ENCODE results near the gene ATOX1.
A peak's percentile ranks its signal among the peaks of the same experiment; 100 is the strongest.
"Not testable (repeated sequence)": the region's sequence is repeated elsewhere in the genome, so short reads cannot be mapped to it uniquely, and the experiment has no call there.

ATOX1 gene

DNA sequence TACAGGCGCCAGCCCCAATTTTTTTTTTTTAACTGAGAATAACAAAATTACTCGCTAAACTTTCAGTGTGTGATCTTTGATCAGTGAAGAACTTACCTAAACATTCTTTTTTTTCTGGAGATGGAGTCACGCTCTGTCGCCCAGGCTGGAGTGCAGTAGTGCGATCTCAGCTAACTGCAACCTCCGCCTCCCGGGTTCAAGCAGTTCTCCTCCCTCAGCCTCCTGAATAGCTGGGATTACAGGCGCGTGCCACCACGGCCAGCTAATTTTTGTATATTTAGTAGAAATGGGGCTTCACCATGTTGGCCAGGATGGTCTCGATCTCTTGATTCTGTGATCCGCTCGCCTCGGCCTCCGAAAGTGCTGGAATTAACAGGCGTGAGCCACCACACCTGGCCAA lies 25.2 kb upstream of the ATOX1 start:
- H3K9me3 ChIP-seq (ENCODE audit: control insufficient read depth in 5 of 5, low read length in 5 of 5); H3K9ac ChIP-seq (ENCODE audit: low read length in 5 of 5); H3K4me3 ChIP-seq (ENCODE audit: low read depth in 1 of 5, low read length in 5 of 5); H3K27ac ChIP-seq (ENCODE audit: low read depth, low read length); H3K27me3 ChIP-seq (ENCODE audit: control insufficient read depth in 5 of 5, insufficient read depth in 4 of 5, low read length in 5 of 5): not testable (repeated sequence)
- H3K36me3 ChIP-seq (ENCODE audit: control insufficient read depth in 5 of 5, insufficient read depth in 5 of 5, low read length in 5 of 5): peaks cover 3 to 16% (median 11%) of the 10 kb centered on the region in 5 donors
- peaks cover 2 to 18% (median 16%) of the 10 kb centered on the region in 5 donors for H3K4me1 ChIP-seq (ENCODE audit: control insufficient read depth in 5 of 5, insufficient read depth in 5 of 5, low read length in 5 of 5)

DNA sequence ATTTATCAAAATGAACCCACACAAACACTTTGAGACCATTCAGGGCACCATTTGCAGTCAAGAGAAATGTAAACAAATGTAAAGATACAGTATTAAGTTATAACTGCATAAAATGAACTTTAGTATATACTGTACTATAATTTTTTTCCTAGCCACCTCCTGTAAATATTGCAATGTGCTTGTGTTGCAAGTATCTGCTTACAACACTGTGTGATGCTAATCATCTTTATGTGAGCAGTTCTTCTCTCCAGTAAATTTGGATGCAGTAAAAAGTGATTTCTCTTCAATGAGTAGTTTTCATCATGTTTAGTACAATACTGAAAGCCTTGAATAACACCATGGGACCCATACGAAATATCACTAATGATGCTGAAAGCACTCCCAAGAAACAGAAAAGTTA lies 22.8 kb upstream of the ATOX1 start:
- Histone ChIP-seq H3K4me3 (ENCODE audit: low read depth in 1 of 5, low read length in 5 of 5) (no peak overlapping the region), H3K27me3 (ENCODE audit: control insufficient read depth in 5 of 5, insufficient read depth in 4 of 5, low read length in 5 of 5) (no peaks in the 10 kb centered on the region), H3K9me3 (ENCODE audit: control insufficient read depth in 5 of 5, low read length in 5 of 5) (no peaks in the 10 kb centered on the region), H3K9ac (ENCODE audit: low read length in 5 of 5) (no peak overlapping the region), H3K36me3 (ENCODE audit: control insufficient read depth in 5 of 5, insufficient read depth in 5 of 5, low read length in 5 of 5) (peaks cover 0 to 9% (median 0%) of the 10 kb centered on the region in 5 donors), H3K4me1 (ENCODE audit: control insufficient read depth in 5 of 5, insufficient read depth in 5 of 5, low read length in 5 of 5) (peaks cover 2 to 28% (median 25%) of the 10 kb centered on the region in 5 donors), H3K27ac (ENCODE audit: low read depth, low read length) (no peak overlapping the region)

DNA sequence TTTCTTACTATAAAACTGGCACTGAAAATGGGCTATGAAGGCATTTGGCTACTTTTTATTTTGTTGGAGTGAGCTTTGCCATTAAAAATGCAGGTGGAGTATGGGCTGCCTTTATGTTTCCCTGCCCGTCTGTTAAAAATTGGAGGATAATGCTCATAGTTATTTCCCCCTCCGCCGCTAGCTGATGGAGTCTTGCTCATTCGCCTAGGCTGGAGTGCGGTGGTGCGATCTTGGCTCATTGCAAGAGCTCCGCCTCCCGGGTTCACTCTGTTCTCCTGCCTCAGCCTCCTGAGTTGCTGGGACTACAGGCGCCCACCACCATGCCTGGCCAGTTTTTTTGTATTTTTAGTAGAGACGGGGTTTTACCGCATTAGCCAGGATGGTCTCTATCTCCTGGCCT lies 21.9 kb upstream of the ATOX1 start:
- H3K27ac ChIP-seq (ENCODE audit: low read depth, low read length): no peak overlapping the region
- H3K4me3 ChIP-seq (ENCODE audit: low read depth in 1 of 5, low read length in 5 of 5): no peak overlapping the region
- no peak overlapping the region for H3K9ac ChIP-seq (ENCODE audit: low read length in 5 of 5)
- H3K27me3 ChIP-seq (ENCODE audit: control insufficient read depth in 5 of 5, insufficient read depth in 4 of 5, low read length in 5 of 5): no peaks in the 10 kb centered on the region
- H3K9me3 ChIP-seq (ENCODE audit: control insufficient read depth in 5 of 5, low read length in 5 of 5): no peaks in the 10 kb centered on the region
- peaks cover 0 to 9% (median 0%) of the 10 kb centered on the region in 5 donors for H3K36me3 ChIP-seq (ENCODE audit: control insufficient read depth in 5 of 5, insufficient read depth in 5 of 5, low read length in 5 of 5)
- H3K4me1 ChIP-seq (ENCODE audit: control insufficient read depth in 5 of 5, insufficient read depth in 5 of 5, low read length in 5 of 5): peaks cover 2 to 36% (median 33%) of the 10 kb centered on the region in 5 donors

GRCh38 chr5:151779531-151780125 lies 21.2 kb upstream of the ATOX1 start:
- H3K36me3 ChIP-seq (ENCODE audit: control insufficient read depth in 5 of 5, insufficient read depth in 5 of 5, low read length in 5 of 5): peaks cover 0 to 9% (median 0%) of the 10 kb centered on the region in 5 donors
- peaks cover 2 to 42% (median 39%) of the 10 kb centered on the region in 5 donors for H3K4me1 ChIP-seq (ENCODE audit: control insufficient read depth in 5 of 5, insufficient read depth in 5 of 5, low read length in 5 of 5)
- H3K9ac ChIP-seq (ENCODE audit: low read length in 5 of 5): peak overlapping the region in 1 of 5 donors; percentile 3
- H3K4me3 ChIP-seq (ENCODE audit: low read depth in 1 of 5, low read length in 5 of 5): no peak overlapping the region
- H3K9me3 ChIP-seq (ENCODE audit: control insufficient read depth in 5 of 5, low read length in 5 of 5): no peaks in the 10 kb centered on the region
- H3K27ac ChIP-seq (ENCODE audit: low read depth, low read length): no peak overlapping the region
- no peaks in the 10 kb centered on the region for H3K27me3 ChIP-seq (ENCODE audit: control insufficient read depth in 5 of 5, insufficient read depth in 4 of 5, low read length in 5 of 5)

- Histone ChIP-seq H3K27ac (ENCODE audit: low read depth, low read length) (peak overlapping the region; percentile 99), H3K9me3 (ENCODE audit: control insufficient read depth in 5 of 5, low read length in 5 of 5) (no peaks in the 10 kb centered on the region), H3K4me3 (ENCODE audit: low read depth in 1 of 5, low read length in 5 of 5) (peak overlapping the region in 2 of 5 donors; percentile 16 to 17), H3K4me1 (ENCODE audit: control insufficient read depth in 5 of 5, insufficient read depth in 5 of 5, low read length in 5 of 5) (peaks cover 6 to 65% (median 62%) of the 10 kb centered on the region in 5 donors), H3K27me3 (ENCODE audit: control insufficient read depth in 5 of 5, insufficient read depth in 4 of 5, low read length in 5 of 5) (no peaks in the 10 kb centered on the region), H3K36me3 (ENCODE audit: control insufficient read depth in 5 of 5, insufficient read depth in 5 of 5, low read length in 5 of 5) (peaks cover 0 to 9% (median 0%) of the 10 kb centered on the region in 5 donors), H3K9ac (ENCODE audit: low read length in 5 of 5) (no peak overlapping the region)
Observed at GRCh38 chr5:151775025-151775606, 16.7 kb upstream of the ATOX1 start.

GRCh38 chr5:151773951-151774350 lies 15.5 kb upstream of the ATOX1 start:
- peak overlapping the region in 4 of 5 donors; percentile 40 to 94 (median 68) for H3K9ac ChIP-seq (ENCODE audit: low read length in 5 of 5)
- H3K4me1 ChIP-seq (ENCODE audit: control insufficient read depth in 5 of 5, insufficient read depth in 5 of 5, low read length in 5 of 5): peaks cover 6 to 65% (median 60%) of the 10 kb centered on the region in 5 donors
- H3K9me3 ChIP-seq (ENCODE audit: control insufficient read depth in 5 of 5, low read length in 5 of 5): no peaks in the 10 kb centered on the region
- peaks cover 0 to 9% (median 0%) of the 10 kb centered on the region in 5 donors for H3K36me3 ChIP-seq (ENCODE audit: control insufficient read depth in 5 of 5, insufficient read depth in 5 of 5, low read length in 5 of 5)
- peak overlapping the region; percentile 36 to 98 (median 94) for H3K4me3 ChIP-seq (ENCODE audit: low read depth in 1 of 5, low read length in 5 of 5)
- peak overlapping the region; percentile 99 for H3K27ac ChIP-seq (ENCODE audit: low read depth, low read length)
- no peaks in the 10 kb centered on the region for H3K27me3 ChIP-seq (ENCODE audit: control insufficient read depth in 5 of 5, insufficient read depth in 4 of 5, low read length in 5 of 5)

- Histone ChIP-seq H3K27ac (ENCODE audit: low read depth, low read length) (peak overlapping the region; percentile 99), H3K9ac (ENCODE audit: low read length in 5 of 5) (peak overlapping the region; percentile 75 to 95 (median 90)), H3K4me1 (ENCODE audit: control insufficient read depth in 5 of 5, insufficient read depth in 5 of 5, low read length in 5 of 5) (peaks cover 6 to 65% (median 60%) of the 10 kb centered on the region in 5 donors)
Observed at GRCh38 chr5:151772846-151773561, 14.6 kb upstream of the ATOX1 start.

DNA sequence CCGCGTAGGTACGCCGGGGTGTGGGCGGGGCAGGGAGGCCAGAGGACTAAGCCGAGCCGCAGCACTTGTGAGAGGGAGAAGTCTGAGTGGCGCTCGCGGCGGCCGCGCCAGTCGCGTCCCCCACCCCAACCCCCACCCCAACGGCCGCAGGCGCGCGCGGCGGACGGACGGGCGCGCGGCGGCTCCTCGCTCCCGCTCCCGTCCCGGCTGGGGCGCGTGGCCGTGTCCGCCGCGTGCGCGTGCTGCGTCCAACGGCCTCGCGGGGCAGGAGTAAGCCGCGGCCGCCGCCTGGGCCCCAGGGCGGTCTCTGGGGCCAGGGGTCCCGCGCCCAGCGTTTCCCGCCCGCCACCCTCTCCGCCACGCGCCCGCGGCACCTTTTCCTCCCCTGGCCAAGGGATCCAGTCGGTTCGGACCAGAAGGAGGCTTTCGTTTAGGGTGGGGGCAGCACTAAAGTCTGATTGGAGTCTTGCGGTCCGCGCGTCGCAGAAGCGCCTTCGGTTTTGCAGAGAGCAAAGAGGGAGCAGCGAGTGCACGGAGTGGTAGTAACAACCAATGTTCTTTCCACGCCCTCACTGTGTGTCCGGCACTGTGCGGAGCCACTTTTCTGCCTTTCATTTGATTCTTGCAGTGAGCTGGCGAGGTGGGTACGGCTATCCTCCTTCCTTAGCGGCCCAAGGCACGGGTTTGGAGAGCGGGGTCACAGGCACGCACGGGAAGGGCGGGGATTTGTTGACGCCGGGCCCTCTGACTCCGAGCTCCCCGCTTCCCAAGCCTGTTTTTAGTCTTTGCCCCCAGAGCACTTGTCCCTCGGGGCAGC lies 13.8 kb upstream of the ATOX1 start:
- Histone ChIP-seq H3K9me3 (ENCODE audit: control insufficient read depth in 5 of 5, low read length in 5 of 5) (no peaks in the 10 kb centered on the region), H3K4me1 (ENCODE audit: control insufficient read depth in 5 of 5, insufficient read depth in 5 of 5, low read length in 5 of 5) (peaks cover 6 to 58% (median 55%) of the 10 kb centered on the region in 5 donors), H3K9ac (ENCODE audit: low read length in 5 of 5) (peak overlapping the region; percentile 82 to 95 (median 90)), H3K27me3 (ENCODE audit: control insufficient read depth in 5 of 5, insufficient read depth in 4 of 5, low read length in 5 of 5) (no peaks in the 10 kb centered on the region), H3K36me3 (ENCODE audit: control insufficient read depth in 5 of 5, insufficient read depth in 5 of 5, low read length in 5 of 5) (peaks cover 0 to under 1% (median 0%) of the 10 kb centered on the region in 5 donors), H3K27ac (ENCODE audit: low read depth, low read length) (peak overlapping the region; percentile 99), H3K4me3 (ENCODE audit: low read depth in 1 of 5, low read length in 5 of 5) (peak overlapping the region; percentile 69 to 98 (median 94))

More at GRCh38 chr5:151772846-151773561, 14.6 kb upstream of the ATOX1 start:
- no peaks in the 10 kb centered on the region for H3K9me3 ChIP-seq (ENCODE audit: control insufficient read depth in 5 of 5, low read length in 5 of 5)
- peak overlapping the region; percentile 69 to 98 (median 94) for H3K4me3 ChIP-seq (ENCODE audit: low read depth in 1 of 5, low read length in 5 of 5)
- peaks cover 0 to 8% (median 0%) of the 10 kb centered on the region in 5 donors for H3K36me3 ChIP-seq (ENCODE audit: control insufficient read depth in 5 of 5, insufficient read depth in 5 of 5, low read length in 5 of 5)
- no peaks in the 10 kb centered on the region for H3K27me3 ChIP-seq (ENCODE audit: control insufficient read depth in 5 of 5, insufficient read depth in 4 of 5, low read length in 5 of 5)

DNA sequence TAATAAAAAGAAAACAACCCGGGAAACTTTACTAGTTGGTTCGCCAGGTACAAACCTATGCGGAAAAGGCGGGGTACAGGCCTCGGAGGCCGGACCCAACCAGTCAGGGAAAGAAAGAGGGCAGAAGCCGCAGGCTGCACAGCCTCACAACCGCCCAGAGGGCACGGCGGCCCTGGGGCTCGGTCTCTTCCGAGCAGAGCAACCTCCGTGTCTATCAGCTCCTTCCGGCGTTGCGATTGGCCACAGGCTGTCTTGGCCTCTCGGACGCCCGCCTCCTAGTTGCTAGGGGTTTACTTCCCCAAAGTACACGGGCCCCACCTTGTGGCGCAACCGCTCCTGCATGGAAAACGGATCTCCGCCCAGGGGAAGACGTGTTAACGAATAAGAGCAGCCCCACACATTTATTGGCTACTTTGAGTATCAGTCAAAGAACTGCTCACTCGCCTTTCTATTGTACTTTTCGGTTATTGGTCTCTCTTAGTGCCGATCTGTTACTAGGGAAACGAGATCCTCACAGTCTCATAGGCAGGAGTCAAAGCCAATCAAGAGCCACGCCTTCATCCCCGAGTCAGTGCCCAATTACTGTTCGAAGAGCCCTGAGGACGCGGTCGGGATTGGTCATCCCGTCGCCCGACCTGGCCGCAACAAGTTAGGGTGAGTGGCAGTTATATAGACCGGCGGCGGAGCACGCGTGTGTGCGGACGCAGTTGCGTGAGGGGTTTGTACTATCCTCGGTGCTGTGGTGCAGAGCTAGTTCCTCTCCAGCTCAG lies 13.0 kb upstream of the ATOX1 start, which contains the start of gene G3BP1:
Gene G3BP1, plus strand, starts transcription at position 696 of the 770 bp plus-strand sequence. CDS start 14,667 bp downstream, outside the sequence.
- Histone ChIP-seq H3K4me3 (ENCODE audit: low read depth in 1 of 5, low read length in 5 of 5) (peak within 1 kb of the TSS; percentile 74 to 98 (median 94)), H3K9ac (ENCODE audit: low read length in 5 of 5) (peak within 1 kb of the TSS; percentile 87 to 95 (median 92)), H3K9me3 (ENCODE audit: control insufficient read depth in 5 of 5, low read length in 5 of 5) (no peaks in the 10 kb centered on the region), H3K4me1 (ENCODE audit: control insufficient read depth in 5 of 5, insufficient read depth in 5 of 5, low read length in 5 of 5) (peaks cover 6 to 58% (median 55%) of the 10 kb centered on the region in 5 donors), H3K27ac (ENCODE audit: low read depth, low read length) (peak within 1 kb of the TSS; percentile 99), H3K27me3 (ENCODE audit: control insufficient read depth in 5 of 5, insufficient read depth in 4 of 5, low read length in 5 of 5) (no peaks in the 10 kb centered on the region), H3K36me3 (ENCODE audit: control insufficient read depth in 5 of 5, insufficient read depth in 5 of 5, low read length in 5 of 5) (no peaks in the 10 kb centered on the region)

Measured in subcutaneous abdominal adipose tissue (tissue), 5 donors.